SKM-1 (cell line): Measurements from ENCODE around the gene TK1.
A peak's percentile ranks its signal among the peaks of the same experiment; 100 is the strongest.
"Not testable (repeated sequence)": the region's sequence is repeated elsewhere in the genome, so short reads cannot be mapped to it uniquely, and the experiment has no call there.

Experiments
- DNase-seq: peaks from one replicate; lab custom pipeline; 2025; ENCODE audit not compliant: unreplicated experiment; lab: John Stamatoyannopoulos, UW

TK1 gene

GRCh38 chr17:78186692-78187595, at the start of gene TK1, which contains the start of gene AFMID:
TSS of gene TK1 (minus strand) at chr17:78187052. CDS start at chr17:78186994, 58 bp downstream.
TSS of gene AFMID (plus strand) at chr17:78187362. CDS start at chr17:78187371, 9 bp downstream.
- peak; percentile 88 for DNase-seq

- no peak for DNase-seq
Measured at GRCh38 chr17:78235885-78236284, 49.0 kb upstream of the TK1 start.

- not testable (repeated sequence) for DNase-seq
Measured at GRCh38 chr17:78235022-78235421, 48.2 kb upstream of the TK1 start.

- DNase-seq: no peak
Measured at GRCh38 chr17:78234261-78234865, 47.5 kb upstream of the TK1 start.

GRCh38 chr17:78233678-78234077, 46.8 kb upstream of the TK1 start:
- DNase-seq: no peak

GRCh38 chr17:78232859-78233173, 46.0 kb upstream of the TK1 start:
- DNase-seq: no peak

- DNase-seq: no peak
Measured at GRCh38 chr17:78231991-78232858, 45.4 kb upstream of the TK1 start.

GRCh38 chr17:78230996-78231935, 44.4 kb upstream of the TK1 start, which contains the start of gene TMEM235:
TSS of gene TMEM235 (plus strand) at chr17:78231631. CDS start at chr17:78232024, 393 bp downstream.
- no peak for DNase-seq

GRCh38 chr17:78230252-78230962, 43.6 kb upstream of the TK1 start:
- no peak for DNase-seq

- no peak for DNase-seq
Measured at GRCh38 chr17:78228176-78228575, 41.3 kb upstream of the TK1 start.

- no peak for DNase-seq
Measured at GRCh38 chr17:78227455-78227916, 40.6 kb upstream of the TK1 start.

- DNase-seq: no peak
Measured at GRCh38 chr17:78226759-78227454, 40.1 kb upstream of the TK1 start.

GRCh38 chr17:78226055-78226758, 39.4 kb upstream of the TK1 start:
- no peak for DNase-seq

- no peak for DNase-seq
Measured at GRCh38 chr17:78225088-78225865, 38.4 kb upstream of the TK1 start.

GRCh38 chr17:78224231-78225087, 37.6 kb upstream of the TK1 start:
- DNase-seq: no peak

GRCh38 chr17:78223765-78224164, 36.9 kb upstream of the TK1 start:
- DNase-seq: no peak

GRCh38 chr17:78223061-78223460, 36.2 kb upstream of the TK1 start:
- DNase-seq: no peak
